Type B pancreatic cell (in vitro differentiated cells): ENCODE measurements around the gene SYCE1. TPM values are rescaled to one million over a fixed set of nuclear protein-coding genes. Genes with fewer than 3 reads are reported as not detected.
"Not testable (repeated sequence)": the region's sequence is repeated elsewhere in the genome, so short reads cannot be mapped to it uniquely, and the experiment has no call there.

ENCODE experiments used
- DNase-seq: peaks from one replicate; pipeline ENCODE4 v3.0.0; 2021; ENCODE audit warnings: mixed read lengths; ENCODE audit not compliant: unreplicated experiment; ENCODE audit errors: extremely low spot score
- H3K27ac Mint-ChIP-seq: 2 replicates; pipeline ENCODE4 v1.8.0; 2021; ENCODE audit warnings: mild to moderate bottlenecking, mixed read lengths
- H3K27me3 Mint-ChIP-seq: 2 replicates; pipeline ENCODE4 v1.8.0; 2021; ENCODE audit warnings: mixed read lengths
- H3K36me3 Mint-ChIP-seq: 2 replicates; pipeline ENCODE4 v1.8.0; 2021; ENCODE audit warnings: mixed read lengths
- H3K4me1 Mint-ChIP-seq: one replicate; pipeline ENCODE4 v1.8.0; 2021; ENCODE audit warnings: mixed read lengths; ENCODE audit not compliant: unreplicated experiment
- H3K4me3 Mint-ChIP-seq: 2 replicates; pipeline ENCODE4 v1.8.0; 2021; ENCODE audit warnings: mild to moderate bottlenecking, mixed read lengths
- H3K9me3 Mint-ChIP-seq: 2 replicates; pipeline ENCODE4 v1.8.0; 2021; ENCODE audit warnings: mixed read lengths
- long read RNA-seq: library from polyadenylated mRNA; unstranded; transcript quantifications from one replicate; pipeline ENCODE4 v2.0.0, GENCODE V29; 2020
- total RNA-seq: library from RNA; stranded (reverse); gene quantifications from 2 replicates; pipeline ENCODE4 v1.2.1, GENCODE V29; 2021; ENCODE audit warnings: low replicate concordance
- TF ChIP-seq, protein P1 (sequence below): fragments of 200-600 bp; sonication (generic); conservative IDR thresholded peaks from 2 replicates; pipeline ENCODE4 v1.5.0; 2021; ENCODE audit warnings: antibody characterized with exemption, mild to moderate bottlenecking

The SYCE1 gene, protein sequence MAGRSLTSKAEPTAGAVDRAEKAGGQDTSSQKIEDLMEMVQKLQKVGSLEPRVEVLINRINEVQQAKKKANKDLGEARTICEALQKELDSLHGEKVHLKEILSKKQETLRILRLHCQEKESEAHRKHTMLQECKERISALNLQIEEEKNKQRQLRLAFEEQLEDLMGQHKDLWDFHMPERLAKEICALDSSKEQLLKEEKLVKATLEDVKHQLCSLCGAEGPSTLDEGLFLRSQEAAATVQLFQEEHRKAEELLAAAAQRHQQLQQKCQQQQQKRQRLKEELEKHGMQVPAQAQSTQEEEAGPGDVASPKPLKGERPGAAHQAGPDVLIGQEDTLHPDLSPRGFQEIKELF
- total RNA-seq = not detected in 2 replicates
- long read RNA-seq = 0 reads

- Mint-ChIP-seq H3K27ac (no peak within 1 kb of the TSS), H3K4me3 (no peak within 1 kb of the TSS), H3K27me3 (no peaks in the 10 kb centered on the region), H3K9me3 (no peaks in the 10 kb centered on the region), H3K4me1 (no peaks in the 10 kb centered on the region), H3K36me3 (no peaks in the 10 kb centered on the region)
- TF ChIP-seq, protein P1, sequence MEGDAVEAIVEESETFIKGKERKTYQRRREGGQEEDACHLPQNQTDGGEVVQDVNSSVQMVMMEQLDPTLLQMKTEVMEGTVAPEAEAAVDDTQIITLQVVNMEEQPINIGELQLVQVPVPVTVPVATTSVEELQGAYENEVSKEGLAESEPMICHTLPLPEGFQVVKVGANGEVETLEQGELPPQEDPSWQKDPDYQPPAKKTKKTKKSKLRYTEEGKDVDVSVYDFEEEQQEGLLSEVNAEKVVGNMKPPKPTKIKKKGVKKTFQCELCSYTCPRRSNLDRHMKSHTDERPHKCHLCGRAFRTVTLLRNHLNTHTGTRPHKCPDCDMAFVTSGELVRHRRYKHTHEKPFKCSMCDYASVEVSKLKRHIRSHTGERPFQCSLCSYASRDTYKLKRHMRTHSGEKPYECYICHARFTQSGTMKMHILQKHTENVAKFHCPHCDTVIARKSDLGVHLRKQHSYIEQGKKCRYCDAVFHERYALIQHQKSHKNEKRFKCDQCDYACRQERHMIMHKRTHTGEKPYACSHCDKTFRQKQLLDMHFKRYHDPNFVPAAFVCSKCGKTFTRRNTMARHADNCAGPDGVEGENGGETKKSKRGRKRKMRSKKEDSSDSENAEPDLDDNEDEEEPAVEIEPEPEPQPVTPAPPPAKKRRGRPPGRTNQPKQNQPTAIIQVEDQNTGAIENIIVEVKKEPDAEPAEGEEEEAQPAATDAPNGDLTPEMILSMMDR = no peak
- DNase-seq = no peak
Measured at GRCh38 chr10:133565441-133566294, at the start of gene SYCE1. SYCE1 (minus strand) TSS chr10:133565583; CDS start chr10:133565529, 54 bp downstream.

- no peaks in the 10 kb centered on the region for H3K4me1 Mint-ChIP-seq
- peaks cover 20% of the 10 kb centered on the region for H3K9me3 Mint-ChIP-seq
- H3K36me3 Mint-ChIP-seq = no peaks in the 10 kb centered on the region
- H3K27ac Mint-ChIP-seq = no peak overlapping the region
- H3K27me3 Mint-ChIP-seq = no peaks in the 10 kb centered on the region
- no peak for DNase-seq
- TF ChIP-seq, protein P1 = no peak
- no peak overlapping the region for H3K4me3 Mint-ChIP-seq
Measured at GRCh38 chr10:133614830-133615580, 49.6 kb upstream of the SYCE1 start.

- TF ChIP-seq, protein P1 = no peak
- Mint-ChIP-seq H3K27me3 (no peaks in the 10 kb centered on the region), H3K27ac (no peak overlapping the region), H3K4me1 (no peaks in the 10 kb centered on the region), H3K9me3 (peaks cover 14% of the 10 kb centered on the region), H3K36me3 (no peaks in the 10 kb centered on the region), H3K4me3 (no peak overlapping the region)
- no peak for DNase-seq
Measured at GRCh38 chr10:133613699-133614098, 48.3 kb upstream of the SYCE1 start.

GRCh38 chr10:133611079-133611478 lies 45.7 kb upstream of the SYCE1 start:
- Mint-ChIP-seq H3K27ac (no peak overlapping the region), H3K9me3 (peaks cover 16% of the 10 kb centered on the region)

GRCh38 chr10:133608855-133609254 lies 43.5 kb upstream of the SYCE1 start:
- no peak overlapping the region for H3K27ac Mint-ChIP-seq
- H3K36me3 Mint-ChIP-seq = no peaks in the 10 kb centered on the region
- H3K4me3 Mint-ChIP-seq = no peak overlapping the region

More at GRCh38 chr10:133611079-133611478, 45.7 kb upstream of the SYCE1 start:
- Mint-ChIP-seq H3K27me3 (no peaks in the 10 kb centered on the region), H3K4me1 (no peaks in the 10 kb centered on the region), H3K4me3 (no peak overlapping the region), H3K36me3 (no peaks in the 10 kb centered on the region)
- TF ChIP-seq, protein P1 = no peak
- DNase-seq = no peak

GRCh38 chr10:133603434-133603833 lies 38.1 kb upstream of the SYCE1 start:
- not testable (repeated sequence) for H3K9me3 Mint-ChIP-seq, H3K27ac Mint-ChIP-seq, H3K36me3 Mint-ChIP-seq, H3K27me3 Mint-ChIP-seq, DNase-seq, H3K4me1 Mint-ChIP-seq, H3K4me3 Mint-ChIP-seq

More at GRCh38 chr10:133608855-133609254, 43.5 kb upstream of the SYCE1 start:
- DNase-seq = no peak
- Mint-ChIP-seq H3K27me3 (no peaks in the 10 kb centered on the region), H3K9me3 (peaks cover 19% of the 10 kb centered on the region), H3K4me1 (no peaks in the 10 kb centered on the region)
- TF ChIP-seq, protein P1 = peak; percentile 46
